Measurements from ENCODE around the gene DNAJC7. TPM values are rescaled to one million over a fixed set of nuclear protein-coding genes. Genes with fewer than 3 reads are reported as not detected.

DNAJC7 gene
- total and polyA plus RNA-seq, 9 of the 15 experiments (the other 6 are each of a cell fraction or from before 2014, with no cell fraction given), result 85.8 to 262 (median 157) TPM

GRCh38 chr17:42023524-42024349, 6.5 kb upstream of the DNAJC7 start (continued):
- peak; percentile 82 for TF ChIP-seq MYC (IDR thresholded peaks at IDR 0.05; ENCODE audit: low read depth, low read length)
- no peak for TF ChIP-seq MYC (CRISPR knock-in tag; IDR thresholded peaks at IDR 0.05; ENCODE audit: borderline replicate concordance, low read depth)
- no peak for TF ChIP-seq NFATC3 (IDR thresholded peaks at IDR 0.05)
- TF ChIP-seq, protein P1, sequence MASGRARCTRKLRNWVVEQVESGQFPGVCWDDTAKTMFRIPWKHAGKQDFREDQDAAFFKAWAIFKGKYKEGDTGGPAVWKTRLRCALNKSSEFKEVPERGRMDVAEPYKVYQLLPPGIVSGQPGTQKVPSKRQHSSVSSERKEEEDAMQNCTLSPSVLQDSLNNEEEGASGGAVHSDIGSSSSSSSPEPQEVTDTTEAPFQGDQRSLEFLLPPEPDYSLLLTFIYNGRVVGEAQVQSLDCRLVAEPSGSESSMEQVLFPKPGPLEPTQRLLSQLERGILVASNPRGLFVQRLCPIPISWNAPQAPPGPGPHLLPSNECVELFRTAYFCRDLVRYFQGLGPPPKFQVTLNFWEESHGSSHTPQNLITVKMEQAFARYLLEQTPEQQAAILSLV (tag; IDR thresholded peaks at IDR 0.05), result peak; percentile 87
- 0 out of 2 replicates have a peak, but pooled peaks have one; percentile 6 for TF ChIP-seq ZFX (CRISPR knock-in tag; IDR thresholded peaks at IDR 0.05)
- no peak for TF ChIP-seq ZNF707 (CRISPR knock-in tag; conservative IDR thresholded peaks at IDR 0.05)
- TF ChIP-seq HDGF (IDR thresholded peaks at IDR 0.05), result no peak
- no peak for TF ChIP-seq MCM3 (IDR thresholded peaks at IDR 0.05)
- no peak for TF ChIP-seq ZNF24 (IDR thresholded peaks at IDR 0.05)
- TF ChIP-seq, protein P2, sequence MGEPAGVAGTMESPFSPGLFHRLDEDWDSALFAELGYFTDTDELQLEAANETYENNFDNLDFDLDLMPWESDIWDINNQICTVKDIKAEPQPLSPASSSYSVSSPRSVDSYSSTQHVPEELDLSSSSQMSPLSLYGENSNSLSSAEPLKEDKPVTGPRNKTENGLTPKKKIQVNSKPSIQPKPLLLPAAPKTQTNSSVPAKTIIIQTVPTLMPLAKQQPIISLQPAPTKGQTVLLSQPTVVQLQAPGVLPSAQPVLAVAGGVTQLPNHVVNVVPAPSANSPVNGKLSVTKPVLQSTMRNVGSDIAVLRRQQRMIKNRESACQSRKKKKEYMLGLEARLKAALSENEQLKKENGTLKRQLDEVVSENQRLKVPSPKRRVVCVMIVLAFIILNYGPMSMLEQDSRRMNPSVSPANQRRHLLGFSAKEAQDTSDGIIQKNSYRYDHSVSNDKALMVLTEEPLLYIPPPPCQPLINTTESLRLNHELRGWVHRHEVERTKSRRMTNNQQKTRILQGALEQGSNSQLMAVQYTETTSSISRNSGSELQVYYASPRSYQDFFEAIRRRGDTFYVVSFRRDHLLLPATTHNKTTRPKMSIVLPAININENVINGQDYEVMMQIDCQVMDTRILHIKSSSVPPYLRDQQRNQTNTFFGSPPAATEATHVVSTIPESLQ (CRISPR knock-in tag; IDR thresholded peaks at IDR 0.05), result no peak
- TF ChIP-seq CCAR2 (IDR thresholded peaks at IDR 0.05; ENCODE audit: low read depth, low read length), result no peak
- no peak for TF ChIP-seq SAFB2 (IDR thresholded peaks at IDR 0.05; ENCODE audit: borderline replicate concordance, low read depth, low read length, severe bottlenecking)
- TF ChIP-seq ZNF609 (CRISPR knock-in tag; IDR thresholded peaks at IDR 0.05; ENCODE audit: borderline replicate concordance), result no peak
- TF ChIP-seq EGR1 (conservative IDR thresholded peaks at IDR 0.05), result no peak
- TF ChIP-seq CBX2 (IDR thresholded peaks at IDR 0.05; ENCODE audit: insufficient read depth, low read length, poor library complexity, severe bottlenecking), result no peak
- TF ChIP-seq ZNF133 (CRISPR knock-in tag; IDR thresholded peaks at IDR 0.05), result 0 out of 2 replicates have a peak, but pooled peaks have one; percentile 12
- TF ChIP-seq ZNF232 (CRISPR knock-in tag; IDR thresholded peaks at IDR 0.05), result no peak
- no peak for TF ChIP-seq ZEB2 (IDR thresholded peaks at IDR 0.05)
